HG03064 (cell line): ENCODE results near the gene STARD3.

Experiments
- ATAC-seq: cut with Tn5 transposase; IDR thresholded peaks from one replicate; pipeline ENCODE4 v1.9.1; 2021; ENCODE audit warnings: low read depth; ENCODE audit not compliant: unreplicated experiment

The STARD3 gene

DNA sequence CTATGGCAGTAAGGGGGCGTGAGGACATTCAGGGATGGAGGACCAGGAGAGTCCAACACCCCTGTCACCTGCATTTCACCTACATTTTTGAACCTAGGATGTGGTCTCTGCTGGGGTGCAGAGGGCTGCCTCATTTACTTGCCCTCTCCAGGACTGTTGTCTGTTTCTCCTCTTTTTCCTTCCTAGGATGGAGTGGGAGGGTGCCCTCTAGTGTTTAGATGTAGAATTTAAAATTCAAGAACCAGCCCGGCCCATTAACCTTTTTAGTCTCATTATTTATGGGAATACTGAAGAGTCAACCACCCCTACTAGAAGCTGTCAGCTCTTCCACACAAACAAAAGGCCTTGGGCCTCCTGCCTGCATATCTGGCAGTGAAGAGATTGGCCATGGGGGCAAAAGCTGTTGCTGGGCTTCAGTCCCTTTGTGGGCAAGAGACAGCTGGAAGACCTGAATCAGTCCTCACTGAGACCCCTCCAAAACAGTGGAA lies 2.5 kb upstream of the STARD3 start:
- no peak for ATAC-seq

DNA sequence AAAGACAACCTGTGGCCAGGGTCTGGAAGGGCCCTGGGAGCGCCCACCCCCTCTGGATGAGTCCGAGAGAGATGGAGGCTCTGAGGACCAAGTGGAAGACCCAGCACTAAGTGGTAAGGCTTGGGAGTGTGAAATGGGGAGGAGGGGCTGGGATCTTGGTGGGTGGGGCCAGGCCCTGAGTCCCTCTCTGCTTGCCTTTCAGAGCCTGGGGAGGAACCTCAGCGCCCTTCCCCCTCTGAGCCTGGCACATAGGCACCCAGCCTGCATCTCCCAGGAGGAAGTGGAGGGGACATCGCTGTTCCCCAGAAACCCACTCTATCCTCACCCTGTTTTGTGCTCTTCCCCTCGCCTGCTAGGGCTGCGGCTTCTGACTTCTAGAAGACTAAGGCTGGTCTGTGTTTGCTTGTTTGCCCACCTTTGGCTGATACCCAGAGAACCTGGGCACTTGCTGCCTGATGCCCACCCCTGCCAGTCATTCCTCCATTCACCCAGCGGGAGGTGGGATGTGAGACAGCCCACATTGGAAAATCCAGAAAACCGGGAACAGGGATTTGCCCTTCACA lies 1.2 kb upstream of the STARD3 start:
- no peak for ATAC-seq

DNA sequence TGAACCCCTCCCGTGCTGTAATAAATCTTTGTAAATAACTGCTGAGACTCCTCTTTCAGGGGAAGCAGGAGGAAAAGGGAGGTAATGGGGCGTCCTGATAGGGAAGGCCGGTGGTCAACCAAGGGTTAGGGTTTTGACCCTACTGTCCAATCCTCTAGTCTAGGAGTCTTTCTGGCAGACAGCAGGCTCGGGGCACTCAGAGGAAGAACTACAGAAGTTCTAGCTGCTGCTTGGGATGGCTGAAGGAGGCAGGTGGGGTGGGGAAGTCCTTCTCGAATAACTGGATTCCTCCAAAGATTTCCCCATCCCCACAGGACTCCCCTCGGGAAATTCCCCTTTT lies 387 bp upstream of the STARD3 start:
- no peak for ATAC-seq

DNA sequence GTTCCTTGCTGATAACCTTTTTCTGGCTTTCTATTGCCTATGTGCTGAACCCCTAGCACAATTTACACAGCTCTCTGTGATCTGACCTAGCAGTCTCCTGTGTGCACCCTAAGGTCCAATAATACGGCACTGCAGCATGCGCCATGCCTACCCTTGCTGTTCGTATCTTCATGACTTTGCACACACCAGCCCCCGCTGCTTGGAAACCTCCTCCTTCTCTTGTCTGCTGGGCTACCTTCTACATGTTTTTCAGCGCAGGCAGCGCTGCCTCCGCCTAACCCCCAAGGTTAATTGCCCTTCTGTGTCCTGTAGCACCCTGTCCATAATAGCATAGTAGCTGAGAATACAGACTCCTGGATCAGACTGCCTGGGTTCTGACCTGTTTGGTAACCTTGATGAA lies 1.4 kb downstream of the STARD3 start:
- no peak for ATAC-seq

DNA sequence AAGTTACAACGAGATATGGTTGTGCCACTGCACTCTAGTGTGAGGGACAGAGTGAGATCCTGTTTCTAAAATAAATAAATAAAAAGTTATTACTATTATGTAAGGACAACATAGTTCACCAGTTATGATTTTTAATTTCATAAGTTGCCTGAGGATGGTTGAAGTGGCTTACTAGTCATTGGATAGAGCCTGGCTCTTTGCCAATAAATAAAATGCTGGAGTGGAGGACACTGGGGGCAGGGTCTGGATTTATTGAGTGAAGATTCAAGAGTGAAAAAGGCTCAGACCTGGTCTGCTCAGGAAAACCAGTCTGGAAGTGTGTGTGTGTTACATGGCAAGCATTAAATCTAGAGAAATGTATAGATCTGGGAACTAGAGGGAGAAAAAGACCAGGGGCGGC lies 2.1 kb downstream of the STARD3 start:
- ATAC-seq, result no peak

DNA sequence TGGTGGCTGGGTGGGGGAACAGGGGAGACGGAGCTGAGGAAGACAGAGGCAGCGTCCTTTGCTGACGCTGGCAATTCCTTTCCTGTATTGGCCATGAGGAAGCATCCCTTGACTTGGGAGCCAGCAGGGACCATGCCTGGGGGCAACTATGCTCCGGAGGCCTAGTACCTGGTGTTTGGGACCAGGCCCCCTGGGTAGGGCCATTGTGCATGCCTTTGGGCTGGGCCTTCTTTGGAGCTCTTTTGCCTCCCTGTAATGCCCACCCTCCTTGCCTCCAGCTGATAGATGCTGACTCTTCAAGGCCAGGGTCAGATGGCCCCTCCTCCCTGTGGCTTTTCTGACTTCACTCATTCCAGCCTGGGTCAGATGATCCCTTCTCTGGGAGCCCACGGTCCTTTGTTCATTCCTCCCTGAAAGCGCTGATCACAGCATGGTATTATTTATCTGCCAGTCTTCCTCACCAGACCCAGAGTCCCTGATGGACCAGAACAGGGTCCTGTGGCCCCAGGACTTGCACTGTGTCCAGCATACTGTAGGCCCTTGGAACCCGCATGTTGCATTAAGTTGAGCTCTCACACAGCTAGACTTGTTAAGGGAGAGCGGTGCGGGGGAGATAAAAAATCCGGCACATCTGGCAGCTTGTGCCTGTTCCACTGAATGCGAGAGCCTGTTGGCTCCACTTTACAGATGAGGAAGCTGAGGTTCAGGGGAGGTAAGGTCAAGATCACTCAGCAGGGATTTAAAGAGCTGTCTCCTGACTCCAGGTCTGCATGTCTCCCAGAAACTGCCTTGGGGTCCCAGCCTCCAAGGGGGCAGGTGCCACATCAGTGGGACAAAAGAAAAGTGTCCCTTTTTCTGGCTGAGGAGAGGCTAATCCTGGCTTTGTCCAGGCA lies 2.9 kb downstream of the STARD3 start:
- ATAC-seq, result no peak

DNA sequence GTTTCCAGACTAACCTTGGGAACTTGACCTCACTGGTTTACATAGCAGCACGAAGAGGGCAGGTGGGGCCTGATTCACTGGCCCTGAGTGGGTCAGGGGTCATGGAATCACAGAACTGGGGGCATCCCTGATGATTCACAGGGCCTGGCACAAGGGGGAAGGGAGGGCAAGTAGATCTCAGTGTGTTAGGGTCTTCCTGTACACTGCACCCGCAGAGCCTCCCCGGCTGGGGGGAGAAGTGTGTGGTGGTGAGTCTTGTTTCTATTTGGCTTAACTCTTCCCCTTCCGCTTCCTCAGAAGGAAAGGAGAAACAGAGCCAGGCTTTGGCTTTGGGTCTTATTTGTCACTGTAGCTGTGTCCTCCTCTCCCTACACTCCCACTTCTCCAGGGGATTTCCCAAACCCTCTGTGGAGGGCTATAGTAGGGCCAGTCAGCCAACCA lies 3.7 kb downstream of the STARD3 start:
- ATAC-seq, result no peak

DNA sequence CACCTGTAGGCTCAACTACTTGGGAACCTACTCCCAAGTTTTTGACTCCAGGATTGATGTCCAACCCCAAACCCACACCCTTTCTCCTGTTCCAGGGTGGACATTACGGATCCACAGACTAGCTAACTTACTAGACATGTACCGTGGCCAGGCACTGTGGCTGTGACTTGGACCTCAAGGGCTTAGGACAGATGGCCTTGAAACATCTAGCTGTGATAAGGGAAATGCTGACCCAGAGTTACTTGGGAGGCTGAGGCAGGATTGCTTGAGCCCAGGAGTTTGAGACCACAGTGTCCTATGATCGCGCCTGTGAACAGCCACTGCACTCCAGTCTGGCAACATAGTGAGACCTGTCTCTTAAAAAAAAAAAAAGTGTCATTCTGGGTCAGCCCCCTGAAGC lies 4.2 kb downstream of the STARD3 start:
- no peak for ATAC-seq

DNA sequence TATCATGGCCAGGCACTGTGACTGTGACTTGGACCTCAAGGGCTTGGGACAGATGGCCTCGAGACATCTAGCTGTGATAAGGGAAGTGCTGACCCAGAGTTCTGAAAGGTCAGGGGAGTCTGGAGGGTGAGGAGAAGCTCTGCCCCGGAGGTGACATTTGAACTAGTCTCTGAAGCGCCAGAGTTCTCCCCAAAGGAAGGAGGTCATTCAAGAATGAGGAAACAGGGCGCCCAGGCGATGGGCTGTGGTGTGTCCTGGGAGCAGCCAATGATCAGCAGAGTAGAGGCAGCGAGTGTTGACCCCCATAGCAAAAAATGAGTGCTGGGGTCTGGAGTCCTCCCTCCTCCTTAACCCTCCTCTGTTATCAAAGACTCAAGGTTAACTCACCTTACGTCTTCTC lies 4.9 kb downstream of the STARD3 start:
- no peak for ATAC-seq

DNA sequence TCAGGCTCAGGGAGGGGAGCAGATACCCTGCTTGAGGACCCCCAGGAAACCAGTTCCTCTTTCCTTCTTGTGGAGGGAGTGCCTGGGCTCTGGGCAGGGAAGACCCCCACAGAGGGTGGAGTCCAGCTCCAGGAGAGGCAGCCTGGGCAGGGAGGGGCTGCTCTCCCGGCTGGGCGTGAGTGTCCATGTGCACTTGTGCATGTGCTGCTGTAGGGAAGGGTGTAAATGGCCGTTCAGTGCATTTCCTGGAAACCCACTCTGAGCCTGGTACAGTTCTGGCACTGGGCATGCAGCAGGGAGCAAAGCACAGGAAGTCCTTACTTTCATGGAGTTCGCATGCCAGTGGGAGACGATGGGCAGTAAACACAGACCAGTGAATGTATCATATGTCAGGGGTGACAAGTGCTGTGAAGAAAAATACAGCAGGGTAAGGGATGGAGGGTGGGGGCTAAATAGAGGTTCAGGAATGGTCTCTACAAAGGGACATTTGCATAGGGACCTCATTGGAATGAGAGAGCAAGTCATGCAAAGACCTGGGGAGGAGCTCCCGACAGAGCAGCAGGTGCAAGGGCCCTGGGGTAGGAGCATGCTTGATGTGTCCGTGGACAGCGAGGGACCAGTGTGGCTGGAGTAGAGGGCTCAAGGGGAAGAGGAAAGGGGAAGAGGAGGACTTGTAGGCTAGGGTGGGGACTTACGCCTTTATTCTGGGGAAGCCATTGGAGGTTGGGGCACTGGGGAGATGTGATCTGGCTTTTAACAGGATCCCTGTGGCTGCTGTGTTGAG lies 5.5 kb downstream of the STARD3 start:
- no peak for ATAC-seq

DNA sequence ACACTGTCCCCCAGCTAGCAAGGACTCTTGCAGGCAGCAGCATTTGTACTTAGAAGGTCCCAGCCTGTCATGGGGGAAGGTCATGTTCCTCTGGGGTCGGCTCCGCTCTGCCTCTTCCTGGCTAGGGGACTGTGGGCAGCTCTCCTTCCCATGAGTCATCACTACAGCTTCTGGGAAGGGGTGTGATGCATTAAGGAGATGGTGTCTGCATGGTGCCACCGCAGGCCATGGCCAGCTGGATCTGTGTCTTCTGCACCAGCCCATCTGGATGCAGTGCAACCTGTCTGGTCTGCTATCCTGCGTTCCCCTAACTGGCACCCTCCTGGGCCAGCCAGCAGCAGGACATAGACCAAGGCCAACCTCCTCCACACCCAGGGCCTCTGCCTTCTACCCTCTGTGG lies 6.3 kb downstream of the STARD3 start:
- ATAC-seq, result no peak

DNA sequence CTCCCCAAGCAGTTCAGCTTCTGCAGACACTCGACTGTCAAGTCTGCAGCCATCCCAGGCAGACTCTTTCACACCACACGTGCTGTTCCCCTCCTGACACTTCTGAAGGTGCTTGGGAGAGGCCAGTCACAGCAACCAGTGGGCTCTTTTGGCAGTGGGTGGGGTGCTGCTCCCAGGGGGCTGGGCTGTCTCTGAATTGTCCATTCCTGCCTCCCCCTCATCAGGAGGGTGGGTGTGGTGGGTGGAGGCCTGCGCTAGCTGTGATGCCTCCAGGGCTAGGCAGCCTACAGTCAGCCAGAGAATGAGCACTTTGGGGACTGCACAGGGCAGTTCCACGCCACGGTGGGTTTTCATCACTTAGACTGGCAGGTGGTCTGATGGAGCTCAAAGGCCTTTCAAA lies 10.3 kb downstream of the STARD3 start:
- no peak for ATAC-seq

DNA sequence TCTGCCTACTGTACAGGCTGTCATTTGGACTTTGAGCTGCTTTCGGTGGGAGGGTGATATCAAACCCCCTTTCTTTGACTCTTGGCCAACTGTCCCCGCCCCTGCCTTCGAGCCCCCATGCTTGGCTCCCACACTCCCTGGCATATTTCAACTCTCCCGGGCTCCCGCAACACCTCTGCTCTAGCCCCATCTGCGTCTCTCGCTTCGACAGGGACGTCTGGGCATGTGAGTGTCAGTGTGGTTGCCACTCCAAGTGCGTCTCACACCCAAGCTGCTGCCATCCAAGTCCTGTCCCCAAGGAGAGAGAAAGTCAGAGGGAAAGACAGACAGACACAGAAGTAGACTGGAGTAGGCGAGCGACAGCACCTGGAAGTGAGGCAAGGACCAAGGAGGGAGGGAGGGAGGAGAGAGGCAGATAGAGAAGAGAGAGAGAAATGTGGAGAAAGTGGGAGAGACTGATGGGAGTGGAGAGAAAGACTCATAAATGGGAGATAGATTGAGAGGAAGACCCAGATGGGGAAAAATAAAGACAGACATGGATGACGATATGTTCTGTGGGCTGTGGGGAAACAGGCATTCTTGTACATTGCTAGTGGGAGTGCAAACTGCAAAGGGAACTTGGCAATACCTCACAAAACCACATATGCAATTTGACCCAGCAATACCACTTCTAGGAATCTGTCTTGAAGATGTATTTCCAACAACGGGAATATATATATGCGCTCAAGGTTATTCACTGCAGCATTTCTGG lies 11.8 kb downstream of the STARD3 start:
- no peak for ATAC-seq

DNA sequence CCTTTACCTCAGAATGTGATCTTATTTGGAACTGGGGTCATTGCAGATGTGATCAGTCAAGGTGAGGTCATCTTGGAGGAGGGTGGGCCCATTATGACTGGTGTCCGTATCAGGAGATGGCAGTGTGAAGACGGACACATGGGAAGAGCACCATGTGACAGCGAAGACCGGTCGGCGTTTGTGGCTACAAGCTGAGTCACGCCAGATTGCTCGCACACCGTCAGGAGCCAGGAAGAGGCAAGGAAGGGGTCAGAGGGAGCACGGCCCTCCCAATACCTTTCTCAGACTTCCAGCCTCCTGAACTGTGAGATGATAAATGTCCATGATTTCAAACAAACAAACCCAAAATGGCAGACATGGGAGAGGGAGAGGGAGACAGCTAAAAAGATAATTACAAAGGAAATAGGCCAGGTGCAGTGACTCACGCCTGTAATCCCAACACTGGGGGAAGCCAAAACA lies 13.2 kb downstream of the STARD3 start:
- no peak for ATAC-seq

DNA sequence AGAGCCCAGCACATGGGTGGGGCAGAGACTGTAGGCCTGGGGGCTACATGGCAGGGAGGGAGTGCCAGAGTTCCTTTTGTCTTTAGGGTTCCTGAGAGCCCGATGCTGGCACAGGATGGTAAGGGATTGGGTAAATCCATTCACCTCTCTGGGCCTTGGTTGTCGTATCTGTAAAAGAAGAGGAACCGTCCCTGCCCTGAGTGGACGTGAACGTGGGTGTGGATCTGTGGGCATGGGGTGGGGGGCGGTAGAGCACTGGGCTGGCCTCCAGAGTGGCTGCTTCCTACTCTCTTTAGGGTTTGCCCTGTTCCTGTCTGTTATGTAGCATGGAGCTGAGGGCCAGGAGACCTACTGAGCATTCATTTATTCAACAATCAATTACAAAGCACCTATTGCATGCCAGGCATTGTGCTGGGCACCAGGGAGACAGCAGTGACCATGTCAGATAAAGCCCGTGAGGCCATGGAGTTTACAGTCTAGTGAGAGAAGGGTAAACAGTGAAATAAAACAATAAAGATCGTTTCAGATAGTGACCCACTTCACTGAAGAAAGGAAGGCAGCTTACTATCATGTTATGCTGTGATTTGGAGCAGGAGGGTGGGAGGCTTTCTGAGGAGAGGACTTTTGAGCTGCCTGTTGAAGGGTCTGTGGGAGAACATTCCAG lies 15.1 kb downstream of the STARD3 start:
- no peak for ATAC-seq

DNA sequence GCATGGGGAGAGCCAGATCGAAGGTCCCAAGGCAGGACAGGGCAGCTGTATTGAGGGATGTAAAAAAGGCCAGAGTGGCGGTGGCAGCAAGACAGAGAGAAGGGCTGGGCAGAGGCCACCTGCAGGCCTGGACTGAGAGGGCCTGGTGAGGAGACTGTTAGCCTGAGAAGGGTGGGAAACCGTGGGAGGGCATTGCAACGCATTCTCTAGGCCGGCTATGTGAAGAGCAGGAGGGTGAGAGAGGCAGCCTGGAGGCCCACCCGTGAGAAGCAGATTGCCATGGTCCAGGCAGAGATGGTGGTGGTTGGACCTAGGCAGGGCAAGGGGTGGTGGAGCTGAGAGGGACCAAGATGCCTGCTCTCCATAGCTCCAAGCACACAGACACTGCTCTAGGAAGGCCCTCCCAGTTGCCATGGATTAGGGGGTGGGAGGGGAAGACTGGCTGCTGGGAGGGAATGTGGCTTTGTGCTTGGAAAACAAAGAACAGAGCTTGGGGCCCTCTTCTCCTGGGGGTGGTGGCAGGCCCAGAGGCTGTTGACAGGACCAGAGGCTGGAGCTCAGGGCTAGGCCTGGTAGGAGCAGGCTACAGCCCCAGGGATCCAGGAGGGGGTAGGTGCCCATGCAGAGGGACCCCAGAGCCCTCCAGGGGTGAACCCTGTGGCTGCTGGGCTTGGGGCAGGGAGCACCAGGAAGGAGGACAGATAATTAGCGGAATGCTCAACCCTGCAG lies 15.8 kb downstream of the STARD3 start:
- ATAC-seq, result no peak

DNA sequence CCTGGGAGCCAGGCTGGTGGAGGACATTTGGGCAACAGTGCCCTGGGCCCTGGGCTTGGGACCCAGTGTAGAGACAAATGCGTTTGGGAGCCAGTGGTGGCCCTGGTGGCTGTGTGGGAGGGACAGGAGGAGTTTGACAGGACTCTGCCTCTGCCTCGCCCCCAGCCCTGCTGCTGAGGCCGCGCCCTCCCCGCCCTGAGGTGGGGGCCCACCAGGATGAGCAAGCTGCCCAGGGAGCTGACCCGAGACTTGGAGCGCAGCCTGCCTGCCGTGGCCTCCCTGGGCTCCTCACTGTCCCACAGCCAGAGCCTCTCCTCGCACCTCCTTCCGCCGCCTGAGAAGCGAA lies 16.3 kb downstream of the STARD3 start:
- ATAC-seq, result no peak

DNA sequence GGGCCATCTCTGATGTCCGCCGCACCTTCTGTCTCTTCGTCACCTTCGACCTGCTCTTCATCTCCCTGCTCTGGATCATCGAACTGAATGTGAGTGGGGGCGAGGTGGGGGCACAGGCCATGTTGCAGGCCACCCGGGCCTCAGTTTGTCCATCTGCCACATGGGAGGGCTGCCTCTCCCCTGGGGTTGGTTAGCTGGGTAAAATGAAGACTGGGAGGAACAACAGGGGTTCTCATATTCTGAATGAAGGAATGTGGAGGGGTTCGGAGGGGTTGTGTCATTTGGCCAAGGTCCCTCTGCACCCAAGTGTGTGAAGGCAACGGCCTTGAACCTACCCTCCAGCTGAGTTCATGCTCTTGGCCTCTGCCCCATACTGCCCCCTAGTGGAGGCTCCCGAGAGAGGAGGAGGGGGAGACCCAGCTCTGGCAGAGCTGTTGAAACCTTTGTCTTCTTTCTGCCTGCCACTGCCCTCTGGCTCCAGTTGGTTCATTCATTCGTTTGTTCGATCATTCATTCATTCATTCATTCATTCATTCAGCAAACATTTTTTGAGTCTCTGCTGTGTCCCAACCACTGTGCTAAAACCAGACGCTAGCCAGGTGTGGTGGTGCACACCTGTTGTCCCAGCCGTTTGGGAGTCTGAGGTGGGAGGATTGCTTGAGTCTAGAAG lies 16.9 kb downstream of the STARD3 start:
- no peak for ATAC-seq

DNA sequence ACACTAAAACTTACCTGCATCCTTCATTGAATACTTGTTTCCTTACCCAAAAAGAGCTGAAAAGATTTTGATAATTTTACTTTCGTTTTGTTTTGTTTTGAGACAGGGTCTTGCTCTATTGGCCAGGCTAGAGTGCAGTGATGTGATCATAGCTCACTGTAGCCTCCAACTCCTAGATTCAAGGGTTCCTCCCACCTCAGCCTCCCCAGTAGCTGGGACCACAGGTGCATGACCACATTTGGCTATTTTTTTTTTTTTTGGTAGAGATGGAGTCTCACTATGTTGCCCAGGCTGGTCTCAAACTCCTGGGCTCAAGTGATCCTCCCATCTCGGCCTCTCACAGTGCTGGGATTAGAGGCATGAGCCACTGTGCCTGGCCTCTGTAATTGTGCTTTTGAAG lies 18.2 kb downstream of the STARD3 start:
- ATAC-seq, result no peak
